Measurements from ENCODE around the gene SLIT3.

SLIT3 gene

DNA sequence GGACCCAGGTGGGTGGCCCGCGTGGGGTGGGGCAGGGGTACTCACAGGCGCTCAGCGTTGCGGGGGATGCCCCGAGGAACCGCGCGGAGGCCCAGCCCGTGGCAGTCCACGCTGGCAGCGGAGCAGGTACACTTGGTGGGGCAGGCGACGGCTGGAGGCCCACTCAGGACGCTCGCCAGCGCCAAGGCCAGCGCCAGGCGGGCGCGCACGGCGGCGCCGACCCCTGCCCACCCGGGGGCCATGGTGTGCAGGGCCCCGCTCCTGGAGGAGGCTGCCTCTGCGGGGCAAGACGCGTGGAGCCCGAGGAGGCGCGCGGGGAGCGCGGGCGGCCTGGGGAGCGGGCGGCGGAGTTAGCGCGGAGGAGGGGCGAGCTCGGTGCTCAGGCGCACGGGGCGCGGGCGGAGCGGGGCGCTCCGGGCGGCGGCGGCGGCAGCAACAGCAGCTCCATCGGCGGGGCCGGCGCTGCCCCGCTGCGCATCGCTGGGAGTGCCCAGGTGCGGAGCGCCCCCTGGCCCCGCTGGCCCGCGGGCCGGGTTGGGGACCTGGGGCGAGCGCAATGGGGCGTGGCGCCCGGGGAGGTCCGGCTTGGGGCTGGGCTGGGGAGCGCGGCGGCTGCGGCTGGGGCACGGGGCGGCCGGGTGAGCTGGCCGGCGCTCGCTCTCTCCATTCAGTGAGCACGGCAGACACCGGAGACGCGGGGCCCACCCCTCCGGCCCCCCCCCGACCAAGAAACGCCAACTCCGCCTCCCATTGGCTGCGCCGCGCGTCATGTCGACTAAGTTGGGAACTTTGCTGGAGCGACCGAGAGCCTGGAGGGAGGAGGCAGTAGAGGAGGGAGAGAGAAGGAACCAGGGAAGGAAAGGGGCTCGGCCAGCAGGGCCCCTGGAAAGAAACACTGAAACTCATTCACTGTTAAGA, at the start of gene SLIT3:
TSS of gene SLIT3 (minus strand) at position 672 of the 918 bp plus-strand sequence. CDS start at position 242, 430 bp downstream.
- DNase-seq (ENCODE audit: low spot score), result peak; percentile 96

GRCh38 chr5:169350016-169350415, 49.1 kb upstream of the SLIT3 start:
- peak; percentile 60 for DNase-seq (ENCODE audit: low spot score)

DNA sequence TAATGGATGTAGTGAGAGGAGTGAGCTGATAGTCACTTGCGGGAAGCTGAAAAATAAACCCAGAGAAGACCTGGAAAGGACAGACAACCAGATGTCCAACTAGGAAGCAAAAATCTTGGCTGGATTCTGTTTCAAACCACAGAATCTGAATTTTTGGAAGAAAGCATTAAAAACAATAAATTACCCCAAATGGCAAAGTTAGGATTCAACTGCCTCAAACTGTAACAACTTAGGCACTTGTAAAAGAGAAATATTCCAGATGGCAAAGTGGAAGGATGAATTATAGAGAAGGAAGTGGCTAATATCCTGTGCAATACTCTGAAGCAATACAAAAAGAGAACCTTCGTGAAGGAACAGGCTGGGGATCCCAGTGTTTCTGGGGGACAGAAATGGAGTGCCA, 46.8 kb upstream of the SLIT3 start:
- DNase-seq (ENCODE audit: low spot score), result peak; percentile 59

GRCh38 chr5:169344629-169345028, 43.7 kb upstream of the SLIT3 start:
- peak; percentile 65 for DNase-seq (ENCODE audit: low spot score)

GRCh38 chr5:169343766-169344165, 42.8 kb upstream of the SLIT3 start:
- DNase-seq (ENCODE audit: low spot score), result no peak

DNA sequence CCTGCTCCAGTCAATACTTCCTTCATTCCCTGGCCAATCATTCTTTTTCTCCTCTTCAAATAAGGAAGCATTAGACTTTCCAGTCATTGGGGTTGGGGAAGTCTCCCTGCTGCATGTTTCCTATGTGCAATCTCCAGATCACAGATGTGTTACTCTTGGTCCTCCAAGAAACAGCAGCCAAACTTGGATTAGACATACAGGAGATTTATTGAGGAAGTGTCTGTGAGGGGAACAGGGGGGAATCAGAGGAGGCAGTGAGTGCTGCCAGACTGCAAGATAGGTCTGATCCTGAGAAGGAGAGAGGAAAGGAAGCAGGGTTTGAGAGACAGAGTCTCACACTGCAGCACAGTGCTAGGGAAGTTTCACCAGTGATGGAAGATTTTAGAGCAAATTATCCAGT, 40.6 kb upstream of the SLIT3 start:
- no peak for DNase-seq (ENCODE audit: low spot score)

DNA sequence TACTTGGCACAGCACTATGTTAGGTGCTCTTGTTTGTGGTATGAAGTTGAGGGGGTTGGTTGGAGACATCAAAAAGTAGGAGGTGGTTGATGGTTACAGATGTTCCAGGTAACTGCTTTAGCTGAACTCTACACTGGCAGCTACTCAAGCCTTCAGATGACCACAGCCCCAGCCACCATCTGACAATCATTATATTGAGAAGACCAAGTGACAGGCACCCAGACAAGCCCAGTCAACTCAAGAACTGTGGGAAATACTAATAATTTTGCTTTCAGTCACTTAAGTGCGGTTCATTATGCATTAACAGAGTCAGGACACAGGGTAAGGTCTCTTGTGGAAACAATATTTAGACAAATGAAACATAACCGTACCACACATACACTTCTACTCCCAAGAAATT, 38.9 kb upstream of the SLIT3 start:
- no peak for DNase-seq (ENCODE audit: low spot score)

DNA sequence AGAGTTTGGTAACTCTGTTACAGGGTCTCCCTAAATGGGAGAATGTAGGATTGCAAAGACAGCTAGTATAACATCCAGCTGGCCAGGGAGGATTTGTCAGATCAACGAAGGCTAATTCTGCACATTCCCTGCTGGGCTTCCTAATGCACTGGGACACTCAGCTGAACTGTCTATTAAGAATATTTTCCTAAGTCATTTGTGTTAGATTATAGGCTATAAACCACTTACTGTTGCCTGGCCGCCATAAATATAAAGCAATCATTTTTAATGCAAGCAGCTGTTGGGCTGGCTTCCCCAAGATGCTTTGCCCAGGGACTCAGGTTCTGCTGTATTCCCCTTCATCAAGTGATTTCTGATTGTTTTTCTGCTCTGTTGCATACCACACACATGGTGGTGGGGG, 35.3 kb upstream of the SLIT3 start:
- DNase-seq (ENCODE audit: low spot score), result no peak

DNA sequence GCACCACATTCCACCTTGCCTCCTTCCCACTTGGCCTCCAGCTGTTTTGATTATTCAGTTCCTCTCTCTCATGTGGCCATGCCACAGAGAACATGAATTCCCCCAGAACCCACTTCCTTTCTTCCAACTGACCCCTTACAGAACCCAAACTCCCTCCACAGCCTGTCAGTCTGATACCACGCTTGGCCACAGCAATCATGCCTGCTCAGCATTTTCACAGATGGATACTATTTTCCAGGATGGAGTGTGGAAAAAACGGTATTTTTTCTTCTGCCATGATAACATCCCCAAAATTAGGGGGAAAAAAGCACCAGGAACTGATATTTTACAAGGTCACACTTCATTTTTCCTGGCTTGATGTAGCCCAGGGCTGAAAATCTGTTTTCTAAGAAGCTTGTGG, 34.9 kb upstream of the SLIT3 start:
- DNase-seq (ENCODE audit: low spot score), result no peak

GRCh38 chr5:169333518-169333917, 32.6 kb upstream of the SLIT3 start:
- no peak for DNase-seq (ENCODE audit: low spot score)

DNA sequence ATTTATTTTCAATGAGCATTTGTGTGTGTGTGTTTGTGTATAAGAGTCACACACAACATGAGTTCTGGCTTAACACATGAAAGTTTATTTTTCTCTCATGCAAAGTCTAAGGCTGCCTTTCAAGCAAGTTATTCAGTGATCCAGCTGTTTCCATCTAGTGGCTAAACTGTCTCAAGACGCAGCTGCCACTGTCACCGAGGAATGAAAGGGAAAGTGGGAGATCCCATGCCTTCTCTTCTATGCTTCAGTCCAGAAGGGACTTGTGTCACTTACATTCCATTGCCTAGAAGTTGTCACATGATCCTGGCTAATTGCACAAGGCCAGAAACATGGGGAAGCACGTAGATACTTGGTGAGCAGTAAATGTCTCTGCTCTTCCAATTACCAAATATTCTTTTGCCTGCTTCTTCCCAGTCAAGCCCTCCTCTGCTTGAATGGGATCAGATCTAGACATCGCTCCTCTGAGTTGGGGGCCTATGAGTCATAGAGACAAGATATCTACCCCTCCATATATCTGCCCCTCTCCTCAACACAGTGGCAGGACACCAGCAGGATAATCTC, 30.4 kb upstream of the SLIT3 start:
- DNase-seq (ENCODE audit: low spot score), result peak; percentile 35

DNA sequence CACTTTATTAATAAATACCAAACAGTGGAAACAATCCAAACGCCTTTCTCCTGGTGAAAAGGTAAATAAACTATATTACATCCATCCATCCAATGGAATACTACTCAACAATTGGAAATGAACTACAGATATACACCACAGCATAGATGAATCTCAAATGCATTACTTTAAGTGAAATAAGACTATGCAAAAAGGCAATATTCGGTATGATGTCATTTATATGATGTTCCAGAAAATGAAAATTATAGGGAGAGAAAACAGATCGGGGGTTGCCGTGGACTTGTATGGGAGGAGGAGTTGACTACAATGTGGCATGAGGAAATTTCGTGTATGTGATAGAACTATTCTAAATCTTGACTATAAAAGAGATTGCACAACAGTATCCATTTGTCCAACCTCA, 27.5 kb upstream of the SLIT3 start:
- no peak for DNase-seq (ENCODE audit: low spot score)

DNA sequence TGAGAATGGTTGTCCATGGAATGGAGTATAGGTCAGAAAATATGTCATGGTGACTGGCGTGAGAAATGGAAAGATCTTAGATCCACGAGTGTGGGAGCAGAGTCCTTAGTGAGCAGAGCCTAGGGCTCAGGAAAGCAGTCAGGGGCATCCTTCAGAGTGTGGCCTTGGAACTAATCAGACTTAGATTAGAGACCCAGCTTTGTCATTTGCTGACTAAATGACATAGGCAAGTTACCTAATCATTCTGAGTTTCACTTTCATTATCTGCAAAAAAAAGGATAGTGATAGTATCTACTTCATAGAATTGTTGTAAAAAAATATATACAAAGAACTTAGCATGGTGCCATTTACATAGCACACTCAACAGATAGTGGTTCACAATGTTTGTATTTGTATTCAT, 24.3 kb upstream of the SLIT3 start:
- no peak for DNase-seq (ENCODE audit: low spot score)

GRCh38 chr5:169318556-169318955, 17.6 kb upstream of the SLIT3 start:
- no peak for DNase-seq (ENCODE audit: low spot score)

GRCh38 chr5:169307646-169308045, 6.7 kb upstream of the SLIT3 start:
- peak; percentile 48 for DNase-seq (ENCODE audit: low spot score)

DNA sequence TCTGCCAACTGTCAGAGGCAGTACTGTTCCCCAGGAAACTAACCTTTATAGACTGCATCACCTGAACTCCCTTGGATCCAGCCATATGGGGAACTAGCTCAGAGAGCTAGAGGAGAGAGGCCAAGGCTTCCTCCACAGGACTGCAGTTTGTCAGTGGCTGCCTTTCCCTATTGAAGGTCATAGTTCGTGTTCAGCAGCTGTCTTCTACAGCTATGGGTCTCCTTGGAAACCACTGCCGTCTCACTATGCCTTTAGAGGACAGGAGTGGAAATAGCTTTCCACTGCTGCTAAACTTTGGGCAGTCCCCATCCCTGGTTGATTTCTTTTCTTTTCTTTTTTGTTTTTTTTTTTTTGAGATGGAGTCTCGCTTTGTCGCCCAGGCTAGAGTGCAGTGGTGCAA, 4.4 kb upstream of the SLIT3 start:
- DNase-seq (ENCODE audit: low spot score), result no peak

- DNase-seq (ENCODE audit: low spot score), result no peak
Measured at GRCh38 chr5:169304175-169304574, 3.2 kb upstream of the SLIT3 start.

- peak; percentile 16 for DNase-seq (ENCODE audit: low spot score)
Measured at GRCh38 chr5:169303119-169303515, 2.2 kb upstream of the SLIT3 start.

DNA sequence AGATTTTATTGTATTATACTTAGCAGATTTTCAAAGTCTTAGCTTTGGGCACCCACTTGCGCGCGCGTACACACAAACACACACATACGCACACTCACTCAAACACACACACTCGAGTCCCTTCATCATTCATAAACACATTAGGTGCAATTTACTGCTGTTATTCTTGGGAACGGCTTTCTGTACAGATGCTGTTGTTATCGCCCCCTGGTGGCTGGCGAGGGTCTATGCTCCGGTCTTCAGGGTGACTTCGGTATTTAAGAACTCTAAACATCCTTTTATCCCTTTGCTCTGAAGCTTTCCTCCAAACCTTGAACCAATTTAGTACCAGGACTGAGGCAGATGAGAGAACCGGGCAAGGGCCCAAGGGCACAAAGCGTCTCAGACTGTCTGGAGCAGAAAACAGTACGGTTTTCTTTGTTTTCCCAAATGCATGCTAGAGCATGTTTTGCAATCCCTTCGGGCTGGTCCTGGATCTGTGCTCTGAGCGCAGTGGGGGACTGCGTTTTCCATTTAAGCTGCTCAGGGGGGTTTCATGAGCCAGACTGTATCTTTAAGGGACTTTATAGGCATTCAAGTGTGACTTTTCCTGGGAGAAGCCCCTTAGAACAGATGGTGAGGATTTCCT, 1.7 kb upstream of the SLIT3 start:
- peak; percentile 84 for DNase-seq (ENCODE audit: low spot score)

DNA sequence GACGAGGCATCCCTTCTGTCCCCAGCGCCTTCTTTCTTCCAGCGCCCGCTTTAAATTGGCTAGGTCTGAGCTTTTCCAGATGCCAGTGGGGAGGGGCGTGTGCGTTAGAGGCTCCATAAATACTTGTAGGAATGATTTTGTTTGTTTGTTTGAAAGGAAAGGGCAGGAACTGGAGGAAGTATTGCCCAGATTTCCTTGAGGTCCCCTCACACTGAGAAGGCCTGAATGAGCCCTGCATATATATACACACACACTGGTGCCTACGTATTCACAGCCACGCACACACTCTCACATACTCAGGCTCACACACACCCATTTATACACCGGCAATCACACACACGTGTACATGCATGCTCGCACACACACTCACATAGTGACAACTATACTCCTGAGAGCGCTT, 1.0 kb upstream of the SLIT3 start:
- DNase-seq (ENCODE audit: low spot score), result no peak

DNA sequence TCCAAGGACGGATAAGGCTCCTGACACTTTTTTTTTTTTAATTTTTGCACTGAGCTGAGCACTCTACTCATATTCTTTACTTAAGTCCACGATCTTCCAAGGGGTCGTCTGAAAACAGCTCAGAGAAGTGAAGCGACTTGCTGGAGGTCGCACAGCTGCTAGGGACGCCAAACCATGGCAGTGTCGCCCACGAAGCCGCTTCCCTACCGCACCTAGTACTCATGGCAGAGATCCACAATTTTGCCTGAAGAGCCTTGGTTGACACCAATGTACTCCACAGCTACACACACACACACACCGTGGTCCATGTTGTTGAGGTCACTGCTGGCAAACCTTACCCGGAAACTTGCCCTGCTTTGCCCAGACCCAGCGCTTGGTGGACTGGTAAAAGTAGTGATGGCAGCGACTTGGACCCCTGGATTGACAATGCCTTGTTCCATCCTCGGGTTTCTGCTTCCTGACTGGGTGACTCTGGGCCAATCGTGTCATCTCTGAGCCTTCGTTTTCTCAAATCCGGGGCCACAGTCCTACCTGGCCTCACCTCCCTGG, 521 bp upstream of the SLIT3 start:
- DNase-seq (ENCODE audit: low spot score), result peak; percentile 14

DNA sequence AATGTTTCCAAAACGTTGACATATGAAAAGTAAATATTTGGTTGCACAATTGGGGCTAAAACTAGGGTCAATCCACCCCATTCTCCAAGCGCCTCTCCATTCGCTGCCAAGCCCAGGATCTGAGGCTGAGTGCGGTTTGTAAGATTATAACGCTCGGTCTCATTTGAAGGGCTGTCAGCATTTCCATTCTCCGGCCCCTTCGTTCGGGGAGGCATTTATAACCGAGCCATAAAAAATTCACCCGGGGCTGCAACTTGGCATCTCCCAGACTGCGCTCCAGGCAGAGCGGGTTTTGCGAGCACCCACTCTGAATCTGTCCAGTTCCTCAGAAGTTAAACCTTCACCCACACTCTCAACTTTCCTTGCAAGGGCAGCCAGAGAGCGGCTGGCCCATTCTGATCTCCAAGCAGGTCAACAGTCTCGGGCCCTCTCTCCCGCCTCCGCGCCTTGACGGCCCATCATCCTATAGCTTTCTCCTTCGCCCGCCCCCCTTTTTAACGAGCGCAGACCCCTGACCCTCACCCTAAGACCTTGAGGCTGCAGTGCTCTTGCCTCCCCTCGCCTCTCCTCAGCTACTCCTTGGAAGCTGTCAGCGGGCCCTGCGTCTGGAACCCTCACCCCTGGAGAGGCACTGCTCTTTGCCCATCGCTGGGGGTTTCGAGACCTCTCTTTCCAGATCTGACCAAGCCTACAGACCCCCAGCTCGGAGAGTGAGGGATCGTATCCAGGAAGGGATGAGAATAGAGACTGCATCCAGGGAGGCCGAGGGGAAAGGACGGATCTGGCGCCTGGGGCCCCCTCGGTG, 1.1 kb downstream of the SLIT3 start:
- DNase-seq (ENCODE audit: low spot score), result peak; percentile 55
